Inflammatory macrophage treated with lipopolysaccharide for 4 hours (primary cell): ENCODE results near the gene UBAC1.
"Not testable (repeated sequence)": the region's sequence is repeated elsewhere in the genome, so short reads cannot be mapped to it uniquely, and the experiment has no call there.

Experiments
- DNase-seq: peaks from one replicate; pipeline ENCODE4 v3.0.0-alpha.2; 2020

Gene UBAC1

DNA sequence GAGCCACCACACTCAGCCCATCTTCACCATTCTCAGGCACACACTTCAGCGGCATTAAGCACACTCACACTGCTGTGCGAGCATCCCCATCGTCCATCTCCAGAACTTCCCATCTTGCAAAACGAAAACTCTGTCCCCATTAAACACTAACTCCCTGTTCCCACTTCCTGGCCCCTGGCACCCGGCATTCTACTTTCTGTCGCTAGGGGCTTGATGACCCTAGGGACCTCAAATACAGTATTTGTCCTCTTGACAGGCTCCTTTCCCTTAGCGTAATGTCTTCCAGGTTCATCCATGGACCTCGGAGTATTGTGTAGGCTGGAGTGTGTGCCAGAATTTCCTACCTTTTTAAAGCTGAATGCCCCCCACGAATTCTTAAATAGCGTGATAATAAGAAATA, 14.7 kb upstream of the UBAC1 start:
- DNase-seq: no peak

GRCh38 chr9:135974220-135974573, 13.0 kb upstream of the UBAC1 start:
- no peak for DNase-seq

DNA sequence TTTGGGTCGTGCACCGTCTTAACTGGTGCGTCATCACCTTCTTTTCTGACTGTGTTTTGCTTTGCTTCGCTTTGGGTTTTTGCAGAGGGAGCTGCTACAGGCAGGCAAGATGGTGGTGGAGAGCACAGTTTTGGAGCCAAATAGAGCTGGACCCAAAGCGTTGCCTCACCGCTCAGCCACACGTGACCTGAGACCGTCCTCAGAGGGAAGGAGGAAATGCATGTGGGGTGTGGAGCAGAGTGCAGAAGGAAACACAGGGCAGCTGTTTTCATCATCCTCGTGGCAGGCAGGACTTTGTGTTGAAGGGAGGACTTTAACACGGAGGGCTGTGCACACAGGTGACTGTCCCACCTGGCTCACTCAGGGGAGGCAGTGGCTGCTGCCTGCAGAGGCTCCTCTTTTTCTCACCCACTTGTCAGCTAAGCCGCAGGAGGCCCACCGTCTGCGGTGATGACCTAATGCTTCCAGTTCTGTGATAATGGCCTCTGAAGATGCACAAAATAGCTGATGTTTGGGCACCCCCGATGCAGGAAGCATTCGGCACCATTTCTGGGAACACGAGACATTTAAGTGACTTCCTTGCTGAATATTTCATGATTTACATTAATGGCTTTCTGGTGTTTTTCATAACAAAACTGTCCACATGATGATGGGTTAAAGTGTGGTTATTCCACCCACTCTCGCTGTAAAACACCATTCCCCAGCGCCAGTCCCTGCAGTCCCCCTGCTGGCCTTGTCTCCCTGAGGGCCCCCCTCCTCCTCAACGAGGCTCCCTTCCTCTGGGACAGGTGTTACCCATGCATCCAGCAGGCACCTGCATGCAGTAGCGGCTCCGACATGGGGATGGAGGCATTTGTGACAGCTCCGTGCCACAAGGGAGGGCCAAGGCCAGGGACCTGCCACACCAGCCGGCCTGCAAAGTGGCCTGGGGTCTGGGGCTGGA, 12.4 kb upstream of the UBAC1 start:
- DNase-seq: peak; percentile 72

GRCh38 chr9:135971892-135972291, 10.7 kb upstream of the UBAC1 start:
- DNase-seq: no peak

DNA sequence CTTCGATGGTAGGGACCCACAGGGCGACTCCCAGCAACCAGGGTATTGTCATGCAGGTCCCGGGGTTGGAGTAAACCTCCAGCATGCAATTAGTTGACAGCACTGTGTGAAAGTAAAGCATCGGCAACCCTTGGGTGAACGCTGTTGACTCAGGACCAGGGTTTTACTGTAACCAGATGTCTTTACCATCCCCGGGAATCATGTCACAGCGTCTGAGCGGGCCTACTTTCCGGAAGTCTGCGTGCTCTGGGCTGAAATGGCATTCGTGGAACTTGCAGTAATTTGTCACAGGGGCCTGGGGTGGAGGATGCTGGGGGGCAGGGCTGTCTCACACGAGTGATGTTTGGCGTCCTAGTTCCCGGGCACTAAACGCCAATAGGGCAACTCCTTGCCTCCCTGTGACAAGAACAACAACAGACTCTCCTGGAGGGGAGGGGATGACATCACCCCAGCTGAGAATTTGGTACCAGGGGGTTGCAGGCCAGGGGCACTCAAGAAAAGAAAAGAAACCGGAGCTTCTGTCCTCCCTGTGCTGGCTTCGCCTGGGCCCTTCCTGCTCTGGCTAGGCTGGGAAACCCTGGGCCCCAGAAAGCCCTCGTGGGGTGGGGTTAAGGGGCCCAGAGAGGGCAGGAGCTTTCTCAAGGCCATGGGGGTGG, 10.1 kb upstream of the UBAC1 start:
- DNase-seq: no peak

GRCh38 chr9:135970128-135970815, 9.1 kb upstream of the UBAC1 start:
- no peak for DNase-seq

DNA sequence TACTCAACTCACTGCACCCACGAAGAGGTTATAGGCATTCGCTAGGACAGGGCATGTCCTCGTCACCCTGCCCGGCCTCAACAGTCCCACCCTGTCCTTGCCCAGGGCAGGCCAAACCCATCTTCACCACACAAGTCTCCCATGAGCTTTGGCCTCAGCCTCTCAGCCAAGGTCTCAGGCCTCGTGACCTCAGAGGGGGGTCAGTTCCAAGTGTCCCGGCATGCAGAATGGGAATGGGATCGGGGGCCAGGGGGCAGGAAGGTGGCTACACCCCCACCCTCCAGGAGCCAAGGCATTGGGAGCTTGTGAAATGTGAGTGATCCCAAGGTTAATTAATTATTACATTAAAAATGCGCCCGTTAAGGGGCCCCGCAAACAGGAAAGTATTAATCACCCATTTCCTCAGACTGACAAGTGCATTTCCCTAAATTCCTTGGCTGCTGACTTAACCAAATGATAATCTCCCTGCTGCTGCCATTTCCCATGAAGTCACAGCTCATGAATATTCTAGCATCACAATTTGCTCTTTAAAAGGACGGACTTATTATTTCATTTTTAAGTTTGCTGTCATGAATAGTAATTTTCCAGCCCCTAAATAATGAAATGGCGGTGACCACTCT, 8.0 kb upstream of the UBAC1 start:
- peak; percentile 79 for DNase-seq

DNA sequence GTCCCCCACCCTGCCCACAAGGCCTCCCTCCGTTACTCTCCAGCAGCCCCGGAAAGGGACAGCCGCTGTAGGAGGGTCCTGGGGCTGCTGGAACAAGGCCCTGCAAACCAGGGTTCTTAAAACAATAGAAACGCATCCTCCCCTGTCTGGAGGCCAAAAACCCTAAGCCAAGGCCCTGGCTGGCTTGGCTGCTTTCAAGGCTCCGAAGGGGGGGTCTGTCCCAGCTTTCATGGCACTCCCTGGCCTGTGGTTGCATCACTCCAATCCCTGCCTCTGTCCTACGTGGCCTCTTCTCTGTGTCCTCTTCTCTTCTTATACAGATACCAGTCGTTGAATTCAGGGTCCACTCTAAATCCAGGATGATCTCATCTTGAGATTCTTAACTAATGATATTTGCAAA, 7.4 kb upstream of the UBAC1 start:
- no peak for DNase-seq

- no peak for DNase-seq
Measured at GRCh38 chr9:135968083-135968476, 6.9 kb upstream of the UBAC1 start.

- not testable (repeated sequence) for DNase-seq
Measured at GRCh38 chr9:135966916-135967260, 5.7 kb upstream of the UBAC1 start.

DNA sequence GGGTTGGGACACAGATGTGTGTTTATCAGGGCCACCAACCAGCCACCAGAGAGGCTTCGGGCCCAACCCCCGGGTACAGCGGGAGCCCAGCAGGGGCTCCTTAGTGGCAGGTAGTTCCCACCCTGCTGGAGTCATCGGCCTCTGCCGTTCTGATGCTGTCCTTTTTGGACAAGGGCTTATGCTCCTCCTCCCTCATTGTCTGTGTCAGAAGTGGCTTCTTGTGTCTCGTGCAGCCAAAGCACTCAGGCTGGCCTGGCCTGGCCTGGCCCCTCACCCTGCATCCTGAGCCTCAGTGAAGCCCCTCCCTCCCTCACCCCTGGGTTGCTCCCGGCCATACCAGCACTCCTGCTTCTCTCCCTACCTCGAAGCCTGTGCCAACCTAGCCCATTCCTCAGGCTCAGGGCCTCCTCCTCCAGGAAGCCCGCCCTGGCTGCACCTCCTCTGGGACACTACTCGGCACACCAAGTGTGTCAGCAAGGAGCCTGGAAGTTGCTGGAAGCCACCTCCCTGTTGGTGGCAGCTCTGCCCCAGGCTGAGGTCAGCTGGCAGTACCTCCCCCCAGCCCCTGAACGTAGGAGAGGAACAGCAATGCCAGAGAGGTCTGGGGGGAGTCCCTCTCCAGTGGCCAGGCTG, 4.1 kb upstream of the UBAC1 start:
- no peak for DNase-seq

GRCh38 chr9:135963938-135964337, 2.8 kb upstream of the UBAC1 start:
- no peak for DNase-seq

GRCh38 chr9:135963338-135963737, 2.2 kb upstream of the UBAC1 start:
- DNase-seq: no peak

- DNase-seq: peak; percentile 12
Measured at GRCh38 chr9:135962696-135963307, 1.6 kb upstream of the UBAC1 start.

GRCh38 chr9:135961811-135962695, 880 bp upstream of the UBAC1 start:
- DNase-seq: peak; percentile 31

GRCh38 chr9:135960411-135961276, 529 bp downstream of the UBAC1 start:
- DNase-seq: peak; percentile 50

- no peak for DNase-seq
Measured at GRCh38 chr9:135959814-135960213, 1.4 kb downstream of the UBAC1 start.

DNA sequence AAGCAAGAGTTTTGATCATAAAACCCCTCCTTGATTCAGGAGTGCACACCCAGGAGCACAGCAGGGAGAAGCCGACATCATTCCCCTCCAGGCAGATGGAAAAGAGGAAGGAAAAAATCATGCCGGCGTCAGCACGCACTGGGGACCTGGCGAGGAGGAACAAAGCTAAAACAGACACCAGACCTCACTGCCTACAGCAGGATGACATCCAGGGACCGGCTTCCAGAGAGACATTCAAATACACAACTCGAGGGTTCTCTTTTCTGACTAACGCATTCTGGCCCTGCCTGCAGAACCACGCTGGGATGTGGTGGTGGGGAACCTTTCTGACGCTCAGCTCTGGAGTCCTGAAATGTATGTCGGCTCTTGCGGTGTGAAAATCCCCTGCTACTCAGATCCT, 2.7 kb downstream of the UBAC1 start:
- DNase-seq: peak; percentile 54

DNA sequence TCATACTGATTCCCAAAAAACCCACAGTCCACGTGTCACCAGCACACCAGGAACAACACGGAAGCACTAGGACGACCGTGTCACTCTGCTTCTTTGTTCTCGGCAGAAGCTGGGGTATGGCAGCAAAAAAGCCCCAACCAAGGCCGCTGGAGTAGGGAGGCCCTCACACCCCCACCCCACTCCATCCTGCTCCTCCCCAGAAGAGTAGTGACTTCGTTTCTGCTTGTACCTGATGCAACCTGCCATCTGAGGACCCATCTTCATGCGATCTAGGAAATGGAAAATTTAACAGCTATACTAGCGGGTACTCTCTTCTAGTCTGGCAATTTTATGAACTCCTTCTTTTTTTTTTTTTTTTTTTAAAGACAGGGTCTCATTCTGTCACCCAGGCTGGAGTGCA, 3.7 kb downstream of the UBAC1 start:
- no peak for DNase-seq

- DNase-seq: no peak
Measured at GRCh38 chr9:135956802-135957174, 4.4 kb downstream of the UBAC1 start.
